HS-27A (cell line): ENCODE data around the gene LRRFIP1.

Experiments used
- DNase-seq: peaks from one replicate; pipeline ENCODE4 v3.0.0-alpha.2; 2012; ENCODE audit warnings: low read depth, missing footprints

LRRFIP1 gene

DNA sequence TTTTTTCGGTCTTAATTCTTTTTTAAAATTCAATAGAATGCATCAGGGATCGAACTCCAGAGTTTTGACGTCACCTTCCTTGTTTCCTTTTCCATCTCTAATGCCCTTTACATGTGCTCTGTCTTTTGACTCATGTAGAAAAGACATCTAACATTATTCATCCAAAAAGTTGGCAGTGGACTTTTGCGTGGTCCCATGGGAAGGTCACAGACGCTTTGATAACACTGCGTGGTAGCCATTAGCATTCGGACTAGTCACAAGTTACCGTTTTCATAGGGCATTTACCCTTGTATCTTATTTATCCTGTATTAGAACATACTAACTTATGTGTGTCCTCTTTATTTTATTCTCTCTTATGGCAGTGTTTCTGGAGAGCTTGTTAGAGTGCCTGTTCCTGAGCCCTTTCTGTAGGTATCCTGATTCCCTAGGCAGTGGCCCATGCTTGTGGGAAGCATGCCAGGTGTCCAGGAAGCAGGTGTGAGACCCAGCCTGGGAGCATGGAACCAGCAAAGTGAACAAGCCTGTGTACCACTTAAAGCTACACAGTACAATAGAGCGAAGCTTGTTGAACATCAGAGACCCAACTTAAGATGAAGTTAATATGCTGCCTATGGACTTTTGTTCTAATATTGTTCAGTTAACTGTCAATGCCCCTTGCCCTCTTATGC, 97.6 kb downstream of the LRRFIP1 start:
- no peak for DNase-seq

DNA sequence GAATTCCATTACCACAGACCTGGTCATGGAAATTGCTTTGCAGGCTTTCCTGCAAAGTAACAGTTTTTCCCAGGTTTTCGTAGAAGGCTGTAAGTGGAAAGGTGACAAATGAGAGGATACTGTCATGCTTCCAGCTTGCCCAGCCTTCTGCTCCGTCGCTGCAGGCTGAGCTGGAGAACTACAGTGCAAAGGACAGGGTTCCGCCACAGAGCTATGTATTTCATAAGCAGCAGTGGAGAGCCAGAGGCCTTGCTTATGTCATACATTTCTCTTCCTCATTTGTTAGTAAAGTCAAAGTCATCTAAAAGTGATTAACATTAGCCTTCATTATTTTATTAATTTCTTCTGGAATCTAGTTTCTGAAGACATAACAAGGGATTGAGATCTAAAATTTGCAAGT, 98.3 kb downstream of the LRRFIP1 start:
- DNase-seq, result no peak

DNA sequence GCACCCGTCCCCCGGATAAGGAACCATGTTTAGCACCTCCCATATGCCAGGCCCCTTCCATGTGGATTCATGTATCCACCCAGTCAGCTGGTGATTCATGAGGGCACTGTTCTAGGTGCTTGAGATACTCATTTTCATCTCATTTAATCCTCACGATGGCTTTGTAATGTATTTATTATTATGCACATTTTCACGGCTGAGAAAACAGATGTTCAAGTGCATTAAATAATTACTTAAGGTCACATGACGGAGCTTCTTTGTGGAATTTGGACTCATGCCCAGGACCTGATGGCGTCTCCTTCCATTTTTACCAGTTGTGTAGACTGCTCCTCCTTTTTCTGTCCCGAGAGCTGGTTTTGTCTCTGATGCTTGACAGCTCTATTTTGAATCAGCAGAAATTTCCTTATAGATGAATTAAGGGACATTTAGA, 99.0 kb downstream of the LRRFIP1 start:
- DNase-seq, result no peak

DNA sequence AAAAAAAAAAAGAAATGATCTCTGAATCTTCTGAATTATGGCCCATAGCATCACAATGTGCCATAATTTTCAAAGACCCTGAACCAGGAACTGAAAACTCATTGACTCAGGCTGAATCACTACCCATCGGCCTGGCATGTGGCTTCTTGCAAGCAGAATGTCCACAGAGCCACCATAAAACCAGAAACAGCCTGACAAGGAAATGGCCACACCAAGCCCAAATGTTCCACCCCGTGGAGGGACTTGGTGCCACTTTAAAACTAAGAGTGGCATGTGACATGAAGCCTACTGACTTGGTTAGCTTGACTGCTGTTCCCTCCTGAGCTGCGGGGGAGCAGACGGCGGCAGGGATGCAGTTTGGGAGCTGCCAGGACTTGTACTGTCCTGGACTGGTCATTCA, 100.0 kb downstream of the LRRFIP1 start:
- no peak for DNase-seq

DNA sequence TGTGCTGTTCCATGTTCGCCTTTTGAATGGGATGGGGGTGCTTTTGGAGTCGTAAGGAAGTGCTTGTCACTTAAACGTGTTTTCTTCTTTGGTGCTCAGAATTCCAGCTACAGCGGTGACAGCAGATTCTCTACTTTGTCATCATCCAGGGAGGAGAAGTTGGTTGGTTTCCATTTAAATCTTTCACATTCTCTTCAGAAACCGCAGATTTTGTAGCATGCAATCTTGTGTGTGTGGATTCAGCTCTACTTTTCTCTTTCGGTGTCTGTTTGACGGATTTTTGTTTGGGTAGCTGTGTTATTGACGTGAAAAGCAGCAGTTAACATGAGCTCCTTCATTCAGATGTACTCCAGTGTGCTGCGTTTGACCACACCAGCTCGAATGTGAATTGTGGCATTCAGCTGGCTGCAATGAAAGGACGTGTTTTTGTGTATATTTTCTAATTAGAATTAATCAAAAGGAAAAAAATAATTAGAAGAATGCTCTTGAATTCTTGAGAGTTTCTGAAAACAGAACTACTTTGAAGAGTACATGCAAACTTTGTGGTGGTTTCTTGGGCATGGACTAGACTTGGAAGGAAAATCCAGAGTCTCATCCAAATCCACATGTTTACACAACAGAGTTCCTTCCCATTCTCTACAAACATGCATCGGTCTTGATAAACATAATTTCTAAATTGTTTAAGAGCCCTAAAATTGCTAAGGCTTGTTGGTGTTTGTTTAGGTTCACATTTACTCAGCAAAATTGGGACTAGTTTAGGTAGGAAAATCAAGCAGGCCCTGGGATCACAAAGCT, 102.5 kb downstream of the LRRFIP1 start:
- no peak for DNase-seq

DNA sequence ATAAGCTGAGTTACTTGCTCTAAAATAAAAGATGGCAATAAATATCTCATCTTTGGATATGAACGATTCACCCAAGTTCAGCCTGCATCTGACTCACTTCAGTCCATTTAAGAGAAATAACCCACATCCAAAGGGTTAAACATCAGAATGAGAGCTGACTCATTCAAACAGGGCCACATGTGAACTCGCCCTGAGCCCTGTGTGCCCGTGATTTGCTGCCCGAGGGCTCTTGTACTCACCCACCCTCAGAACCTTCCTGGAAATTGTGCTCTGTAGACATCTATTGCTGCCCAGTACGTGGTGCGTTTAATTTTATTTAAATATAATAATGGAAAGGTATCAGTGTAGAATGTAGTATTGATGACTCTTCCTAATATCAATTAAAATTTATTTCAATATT, 104.3 kb downstream of the LRRFIP1 start:
- DNase-seq, result no peak

DNA sequence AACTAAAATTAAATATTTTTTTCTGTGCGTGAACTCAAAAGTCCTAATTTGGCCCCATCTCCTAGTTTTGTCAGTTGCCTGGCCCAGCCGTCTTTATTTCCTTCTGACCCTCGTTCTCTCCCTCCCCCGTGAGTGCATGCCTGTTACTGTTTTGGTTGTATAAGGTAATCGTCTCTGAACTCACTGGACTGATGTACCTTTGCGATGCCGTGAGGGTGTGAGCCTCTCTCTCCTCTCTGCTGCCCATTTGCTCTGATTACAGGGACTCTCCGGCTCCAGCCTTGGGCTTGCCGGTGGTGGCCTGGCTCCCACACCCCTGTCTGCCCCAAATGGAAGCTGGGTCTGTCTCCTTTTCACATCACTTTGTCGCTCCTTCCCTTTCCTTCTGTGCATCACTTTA, 104.7 kb downstream of the LRRFIP1 start:
- DNase-seq, result no peak

DNA sequence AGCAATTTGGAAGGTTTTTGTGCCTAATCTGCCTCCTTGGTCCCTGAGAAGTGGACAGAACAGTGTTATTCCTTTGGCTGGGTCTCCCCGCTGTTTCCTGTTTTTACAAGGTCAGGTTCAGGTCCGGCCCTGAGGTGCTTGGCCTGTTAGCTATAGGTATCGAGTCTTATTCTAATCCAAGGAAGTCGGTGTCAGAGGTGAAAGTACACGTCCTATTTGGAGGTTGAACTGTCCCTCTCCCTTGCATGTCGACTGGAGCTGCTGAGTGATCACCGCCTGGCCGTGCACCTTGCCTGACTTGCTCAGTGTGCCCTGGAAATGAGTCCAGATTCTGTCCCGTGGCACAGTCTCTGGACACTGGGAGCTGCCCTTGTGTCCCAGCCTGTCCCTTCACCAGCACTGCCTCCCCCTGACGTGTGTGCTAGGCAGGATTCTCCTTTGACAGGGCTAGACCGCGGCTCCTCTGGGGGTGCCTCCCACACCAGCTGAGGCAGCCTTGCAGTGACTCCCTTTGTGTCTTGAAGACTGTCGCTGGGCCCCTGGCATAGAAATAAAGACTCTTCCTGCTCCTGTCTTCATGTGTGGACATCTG, 105.5 kb downstream of the LRRFIP1 start:
- no peak for DNase-seq

DNA sequence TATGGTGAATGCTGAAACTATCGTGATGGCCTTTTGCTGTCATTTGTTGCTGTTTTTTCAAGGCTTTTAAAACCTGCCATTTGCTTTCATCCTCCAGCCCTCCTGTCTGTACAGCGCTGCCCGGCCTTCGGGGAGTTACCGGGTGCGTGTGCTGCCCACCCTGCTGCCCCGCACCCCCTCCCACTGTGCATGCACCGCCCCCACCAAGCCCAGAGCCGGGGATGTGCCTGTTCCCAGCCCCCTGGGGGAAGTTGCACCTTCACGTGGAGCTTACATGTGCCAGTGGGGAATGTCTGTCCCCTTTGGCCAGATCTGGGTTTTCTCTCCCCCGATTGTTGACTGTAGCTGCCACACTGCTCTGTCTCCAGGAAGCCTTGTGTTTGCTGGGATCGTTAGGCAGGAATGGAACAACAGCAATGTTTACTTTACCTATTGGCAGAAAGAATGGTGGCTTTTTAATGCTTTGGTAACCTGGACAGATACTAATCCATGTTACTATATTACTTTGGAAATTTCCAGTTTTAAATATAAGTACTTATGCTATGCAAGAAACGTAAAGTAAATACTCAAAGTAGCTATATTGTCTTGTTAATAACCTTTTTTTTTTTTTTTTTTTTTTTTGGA, 106.4 kb downstream of the LRRFIP1 start:
- DNase-seq, result no peak

DNA sequence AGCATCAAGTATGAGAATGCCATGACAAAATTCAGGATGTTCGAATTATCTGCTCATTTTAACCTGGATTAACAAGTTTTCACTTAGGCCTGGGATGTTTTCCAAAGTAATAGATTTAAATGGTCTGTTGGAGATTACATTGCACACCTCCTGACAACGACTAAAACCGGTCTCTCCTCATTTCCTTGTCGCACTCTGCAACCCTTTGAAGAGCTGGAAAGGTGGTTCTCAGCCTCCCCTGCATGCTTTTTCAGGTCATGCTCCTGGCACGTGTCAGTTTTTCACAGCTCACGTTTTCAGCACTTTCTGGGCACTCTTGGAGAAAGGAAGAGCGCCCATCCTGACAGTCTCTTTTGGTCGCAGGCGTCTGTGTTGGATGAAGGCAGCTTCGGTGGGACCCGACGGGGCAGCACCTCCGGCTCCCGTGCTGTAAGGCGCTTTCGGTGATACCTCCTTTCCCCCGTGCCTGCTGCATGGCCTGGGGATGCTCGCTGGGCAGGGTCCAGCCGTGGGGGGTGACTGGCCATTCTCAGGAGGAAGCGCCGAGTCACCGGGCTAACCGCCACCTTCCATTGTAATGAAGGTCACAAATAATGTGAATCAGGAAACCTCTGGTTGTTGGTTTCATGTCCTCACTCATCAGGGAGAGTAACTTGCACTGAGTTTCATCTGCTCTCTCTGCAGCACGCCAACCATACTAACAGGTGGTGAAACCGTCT, 107.7 kb downstream of the LRRFIP1 start:
- DNase-seq, result no peak

DNA sequence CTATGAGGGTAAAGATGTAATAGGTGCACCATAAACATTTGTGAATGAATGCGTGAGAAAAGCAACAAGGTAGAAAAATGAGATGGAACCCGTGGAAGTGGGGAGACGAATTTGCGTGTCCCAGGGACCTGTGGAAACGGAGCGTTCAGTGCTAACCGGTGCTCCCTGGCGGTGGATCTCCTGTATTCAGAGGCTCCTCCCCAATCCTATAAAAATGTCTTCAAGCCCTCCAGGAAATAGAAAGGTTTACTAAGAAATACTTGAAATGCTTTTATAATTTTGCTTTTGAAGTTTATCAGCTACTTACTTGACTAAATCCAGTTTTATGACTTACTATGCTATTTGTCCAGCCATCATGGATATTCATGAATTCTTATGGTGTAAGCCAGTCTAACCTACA, 108.4 kb downstream of the LRRFIP1 start:
- DNase-seq, result no peak

DNA sequence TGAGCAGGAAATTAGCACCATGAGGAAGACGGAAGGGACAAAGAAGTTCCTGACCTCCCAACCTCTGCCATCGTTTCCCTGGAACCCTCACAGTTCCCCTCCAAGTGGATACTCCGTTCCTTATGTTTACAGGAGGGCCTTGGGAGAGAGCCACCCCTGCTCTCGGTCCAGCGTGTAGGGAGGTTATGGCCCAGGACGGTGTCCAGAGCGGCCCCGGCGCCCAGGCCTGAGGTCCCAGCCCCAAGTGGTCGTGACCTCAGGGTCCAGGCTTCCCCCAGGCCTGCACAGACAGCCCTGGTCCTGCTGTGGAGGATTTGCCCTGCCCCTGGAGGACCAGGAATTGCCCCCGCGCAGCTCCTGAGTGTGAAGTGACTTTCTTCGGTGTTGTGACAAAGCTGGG, 109.4 kb downstream of the LRRFIP1 start:
- no peak for DNase-seq

DNA sequence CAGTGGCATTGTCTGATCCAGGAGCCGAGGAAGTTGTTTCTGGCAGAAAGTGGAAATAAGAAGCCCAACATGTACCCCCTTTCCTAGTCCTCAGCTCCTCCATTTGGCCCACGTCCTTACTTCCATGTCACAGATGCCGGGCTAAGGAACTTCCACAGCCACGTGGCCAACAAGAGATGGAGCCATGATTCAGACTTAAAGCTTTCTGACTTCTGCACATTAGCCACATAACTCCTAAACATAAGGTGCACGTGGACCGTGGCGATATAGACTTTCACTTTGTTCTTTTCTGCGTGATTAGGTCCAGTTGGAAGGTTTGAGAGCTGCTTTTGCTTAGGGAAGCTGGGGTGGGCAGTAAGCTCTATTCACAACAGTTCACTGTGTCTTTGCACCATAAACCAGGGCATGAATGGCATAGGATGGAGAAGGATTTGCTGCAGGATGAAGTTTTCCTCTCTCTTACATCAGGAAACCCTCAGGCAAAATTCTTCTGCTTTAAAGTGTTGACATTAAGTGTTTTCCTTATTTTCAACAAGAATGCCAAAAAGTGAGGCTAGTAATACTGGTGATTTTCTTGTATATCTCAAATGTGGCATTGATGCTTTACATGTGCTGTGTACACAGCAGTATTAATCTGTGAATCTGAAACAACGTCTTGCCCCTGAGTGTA, 109.9 kb downstream of the LRRFIP1 start:
- no peak for DNase-seq

DNA sequence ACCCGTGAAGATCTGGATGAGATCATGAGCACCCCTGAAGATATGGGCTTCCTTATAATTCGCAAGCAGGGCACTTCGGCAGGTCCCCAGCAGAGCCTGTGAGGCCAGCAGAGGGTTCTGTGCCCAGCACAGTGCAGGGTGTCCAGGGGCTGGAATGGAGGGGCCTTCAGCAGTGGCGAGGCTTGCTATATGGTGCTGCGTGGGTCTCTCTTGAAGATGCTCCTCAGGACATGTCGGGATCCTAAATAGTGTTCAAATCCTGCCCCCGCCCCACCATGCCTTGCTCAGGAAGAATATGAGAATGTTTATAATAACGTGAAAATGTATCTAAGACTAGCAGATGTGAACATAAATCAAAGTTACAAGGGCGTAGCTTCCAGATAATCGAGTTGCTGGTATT, 110.9 kb downstream of the LRRFIP1 start:
- no peak for DNase-seq

DNA sequence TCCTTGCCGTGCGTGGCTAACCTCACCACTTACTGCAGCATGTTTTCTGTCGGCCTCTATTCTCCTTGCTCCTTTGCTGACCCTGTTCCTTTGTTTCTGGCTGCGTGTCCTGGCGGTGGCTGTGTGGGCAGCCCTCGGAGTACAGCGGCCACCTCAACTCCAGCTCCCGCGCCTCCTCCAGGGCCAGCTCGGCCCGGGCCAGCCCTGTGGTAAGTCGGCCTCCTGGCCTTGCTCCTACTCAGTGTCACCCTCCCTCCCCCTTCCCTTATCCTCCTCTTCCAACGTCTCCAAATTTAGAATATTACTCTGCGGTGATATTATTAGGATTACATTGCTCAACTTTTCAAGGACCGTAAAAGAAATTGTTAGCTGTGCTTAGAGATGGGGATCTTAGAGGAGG, 111.7 kb downstream of the LRRFIP1 start:
- DNase-seq, result no peak

DNA sequence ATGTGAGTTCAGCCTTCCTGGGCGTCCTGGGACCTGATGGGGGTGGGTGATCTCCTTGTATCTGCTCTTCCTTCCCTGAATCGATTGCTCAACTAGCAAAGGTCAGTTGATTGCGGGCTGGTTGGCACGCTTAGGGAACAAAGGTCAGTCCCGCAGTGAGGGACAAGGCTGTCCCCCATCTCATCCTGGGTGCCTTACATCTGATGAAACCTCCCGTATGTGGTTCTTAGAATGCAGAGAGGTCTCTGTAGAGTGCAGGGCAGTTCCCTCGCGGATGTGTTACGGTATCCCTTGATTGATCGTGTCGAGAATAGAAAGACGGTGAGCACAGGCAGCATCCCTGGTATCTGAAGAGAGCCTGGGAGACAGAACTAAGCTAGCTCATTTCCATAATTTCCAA, 114.8 kb downstream of the LRRFIP1 start:
- no peak for DNase-seq

DNA sequence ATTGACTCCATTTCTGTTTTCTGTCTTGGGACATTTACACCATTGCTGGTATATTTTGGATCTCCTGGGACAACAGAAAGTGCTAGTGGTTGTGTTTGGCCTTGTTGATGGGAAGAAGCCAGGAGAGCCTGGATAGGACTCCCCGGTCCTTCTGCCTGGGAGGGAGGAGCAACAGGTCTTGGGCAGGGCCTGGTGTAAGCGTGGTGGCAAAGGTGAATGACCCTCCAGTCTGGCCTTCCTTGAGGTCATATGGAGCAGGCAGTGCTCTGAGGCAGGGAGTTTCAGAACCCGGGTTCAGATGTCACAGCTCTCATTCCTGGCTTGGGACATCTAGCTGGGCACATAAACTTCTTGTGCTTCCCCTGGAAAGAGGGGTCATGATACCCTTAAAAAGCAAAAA, 115.2 kb downstream of the LRRFIP1 start:
- no peak for DNase-seq

DNA sequence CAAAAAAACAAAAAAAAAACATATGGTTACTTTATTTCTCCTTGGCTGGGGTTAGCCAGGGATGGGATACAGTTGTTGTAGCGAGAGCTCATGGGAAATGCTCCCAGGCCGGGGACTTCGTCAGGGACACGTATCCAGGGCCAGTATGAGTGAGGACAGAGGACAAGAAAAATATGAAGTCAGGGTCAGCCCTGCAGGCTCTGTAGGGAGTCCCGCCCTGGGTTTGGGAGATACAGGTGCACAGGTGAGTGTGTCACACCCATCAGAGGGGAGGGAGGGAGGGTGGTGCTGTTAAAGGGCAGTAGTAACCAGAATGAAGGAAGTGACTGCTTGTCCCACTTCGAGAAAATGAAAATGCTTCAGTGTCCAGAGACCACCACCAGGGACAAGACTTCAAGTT, 115.6 kb downstream of the LRRFIP1 start:
- DNase-seq, result no peak

DNA sequence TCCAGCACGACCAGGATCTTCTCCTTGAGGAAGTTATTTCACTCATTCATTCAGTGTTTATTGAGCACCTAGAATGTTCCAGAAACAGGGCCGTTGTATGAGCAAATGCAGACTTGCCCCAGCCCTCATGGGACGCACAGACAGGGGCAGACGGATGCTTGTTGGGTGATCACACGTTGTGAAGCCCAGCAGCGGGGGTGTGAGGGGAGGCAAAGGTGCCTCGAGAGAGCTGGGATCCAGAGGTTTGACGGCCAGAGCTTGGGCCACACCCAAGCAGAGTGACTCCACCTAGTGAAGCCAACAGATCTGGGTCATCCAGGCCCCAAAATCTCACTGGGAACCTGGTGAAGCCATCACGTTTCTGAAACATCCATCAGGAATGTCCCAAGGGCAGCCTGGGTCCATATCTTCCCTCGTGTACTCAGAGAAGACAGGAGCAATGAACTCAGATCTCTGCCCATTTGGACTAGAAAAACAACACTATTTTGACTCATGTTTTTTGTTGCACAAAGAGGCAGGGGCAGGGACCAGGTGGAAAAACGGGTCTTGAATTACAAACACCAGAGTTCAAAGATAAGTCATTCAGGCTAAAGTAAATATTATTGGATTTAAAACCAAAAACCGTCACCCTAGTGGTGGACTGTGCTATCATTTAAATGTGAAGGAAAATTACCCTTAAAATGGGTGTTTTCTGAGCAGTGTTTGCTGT, 116.3 kb downstream of the LRRFIP1 start:
- DNase-seq, result no peak

DNA sequence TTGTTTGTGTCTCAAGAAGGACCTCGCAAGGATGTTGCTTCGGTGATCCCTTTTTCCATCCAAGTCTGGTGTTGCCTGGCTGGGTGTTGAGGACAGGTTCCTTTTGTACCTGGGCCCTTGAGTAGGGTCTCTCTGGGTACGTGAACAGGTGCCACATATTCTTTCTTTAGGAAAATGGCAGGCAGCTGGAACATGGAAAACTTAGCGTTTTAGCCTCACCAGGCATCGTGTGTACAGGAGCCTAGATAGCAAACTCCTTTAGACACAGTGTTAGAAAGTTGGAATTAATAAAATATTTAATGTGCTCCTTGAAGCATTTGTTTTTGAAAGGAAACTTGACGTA, 116.9 kb downstream of the LRRFIP1 start:
- DNase-seq, result no peak

DNA sequence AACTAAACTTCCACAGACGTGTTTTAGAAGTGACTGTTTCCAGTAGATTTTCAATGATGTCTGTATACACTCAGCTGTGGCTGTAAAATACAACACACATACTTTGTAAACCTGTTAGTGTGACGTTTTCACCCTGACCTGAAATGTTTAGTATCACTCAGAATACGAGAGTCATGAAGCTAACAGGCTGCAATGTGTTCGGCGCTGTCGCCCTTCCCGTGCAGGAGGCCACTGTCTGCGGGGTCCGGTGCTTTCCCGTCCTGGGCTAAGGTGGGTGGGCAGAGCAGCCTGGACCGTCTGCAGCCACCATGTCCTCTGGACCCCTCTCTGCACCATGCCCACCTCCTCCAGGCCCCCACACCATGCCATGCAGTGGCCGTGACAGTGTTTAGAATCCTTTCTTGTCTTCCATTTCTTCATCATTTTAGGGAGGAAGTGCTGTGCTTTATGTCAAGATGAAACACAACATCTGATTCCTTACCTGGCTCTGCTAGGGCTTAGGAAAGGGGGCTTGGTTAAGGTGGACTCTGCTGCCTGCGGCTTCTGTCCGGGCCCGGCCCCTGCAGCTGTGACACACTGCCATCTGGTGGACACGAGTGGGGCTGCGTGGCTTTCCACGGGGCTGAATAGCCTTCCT, 117.3 kb downstream of the LRRFIP1 start:
- no peak for DNase-seq
